Sigmoid colon (tissue), 7 donors: Measurements from ENCODE around the gene STX19. TPM values are rescaled to one million over a fixed set of nuclear protein-coding genes. Genes with fewer than 3 reads are reported as not detected.
A peak's percentile ranks its signal among the peaks of the same experiment; 100 is the strongest.

Experiments used
- DNase-seq: peaks from one replicate; pipeline ENCODE4 v3.0.0-alpha.2; 2019
- H3K27ac ChIP-seq, 4 donors: fragments of 200-600 bp; sonication (generic); one replicate each; pipeline ENCODE4 v1.5.1; 2016 to 2019; ENCODE audit warnings: mild to moderate bottlenecking in 1 of 4
- H3K27me3 ChIP-seq, 3 donors: fragments of 200-600 bp; sonication (generic); one replicate each; pipeline ENCODE4 v1.5.1; 2019; ENCODE audit warnings: mild to moderate bottlenecking in 1 of 3
- H3K36me3 ChIP-seq, 4 donors: fragments of 200-600 bp; sonication (generic); one replicate each; pipeline ENCODE4 v1.5.1; 2016 to 2019
- H3K4me1 ChIP-seq, 4 donors: fragments of 200-600 bp; sonication (generic); one replicate each; pipeline ENCODE4 v1.5.1; 2017 to 2019
- H3K4me3 ChIP-seq, 4 donors: fragments of 200-600 bp; sonication (generic); one replicate each; pipeline ENCODE4 v1.5.1; 2017 to 2019; ENCODE audit warnings: mild to moderate bottlenecking in 2 of 4, moderate library complexity in 1 of 4
- H3K9me3 ChIP-seq, 4 donors: fragments of 200-600 bp in 3 of 4; sonication (generic) in 3 of 4; one replicate each; pipeline versions ENCODE4 v1.5.1 to v1.6.1; 2013 to 2019
- CTCF ChIP-seq, 4 experiments: fragments of 450-650 bp in 3 of 4; fragments of 200-600 bp in 1 of 4; IDR thresholded peaks; one replicate each; pipeline ENCODE4 v1.5.1; 2016 to 2019; ENCODE audit warnings: antibody characterized with exemption in 4 of 4, mild to moderate bottlenecking in 3 of 4, moderate library complexity in 2 of 4
- EP300 ChIP-seq, 4 donors: sonication (generic); formaldehyde crosslinking; IDR thresholded peaks; one replicate each; pipeline ENCODE4 v1.6.1; 2017; ENCODE audit warnings: antibody characterized with exemption in 4 of 4
- POLR2A ChIP-seq, 2 donors: fragments of 450-650 bp; IDR thresholded peaks; one replicate each; pipeline ENCODE4 v1.6.1; 2016; ENCODE audit warnings: antibody characterized with exemption in 2 of 2, mild to moderate bottlenecking in 2 of 2, moderate library complexity in 2 of 2
- POLR2AphosphoS5 ChIP-seq, 4 donors: sonication (generic); formaldehyde crosslinking; IDR thresholded peaks; one replicate each; pipeline ENCODE4 v1.6.1; 2017; ENCODE audit warnings: antibody characterized with exemption in 4 of 4
- WGBS, 2 donors: extraction: QIAGEN DNeasy Blood & Tissue Kit; methylation state at CpG; one replicate each; pipeline ENCODE4 v1.1.7; 2013; 5-methylcytosine and 5-hydroxymethylcytosine counted together
- intact Hi-C: fragments of 100-400 bp; cut with DNase I; formaldehyde crosslinking; loops from one replicate; pipeline ENCODE4 v1.15.1; 2023
- polyA plus RNA-seq, 3 donors: library from polyadenylated mRNA; stranded (reverse); fragments of 200-250 nt; gene quantifications; one replicate each; pipeline ENCODE4 v1.2.3, GENCODE V29; 2013
- total RNA-seq, 4 donors: library from RNA; depleted of rRNA; stranded (reverse); fragments of >200 nt; gene quantifications; one replicate each; pipeline ENCODE4 v1.1.0, GENCODE V29; 2016
- donor health status: healthy with polysubstance abuse.
- donor health status: Bipolar disorder and iron deficiency.
- donor health status: healthy.

The STX19 gene
- total and polyA plus RNA-seq, 7 donors: 13.1 to 49.9 (median 34.2) TPM; not detected in 4

- H3K27ac ChIP-seq: peak overlapping the region in 2 of 4 donors; percentile 89 to 91
- WGBS, 2 donors: 48 to 69% methylated on average over 6 of the region's 6 CpGs
- H3K4me3 ChIP-seq: peak overlapping the region in 1 of 4 donors; percentile 65
Measured at GRCh38 chr3:94064243-94064860, 36.0 kb upstream of the STX19 start.

GRCh38 chr3:94063496-94064119 lies 35.2 kb upstream of the STX19 start:
- WGBS, 2 donors: 42 to 54% methylated on average over 17 of the region's 17 CpGs
- peak overlapping the region; percentile 89 to 93 (median 92) for H3K27ac ChIP-seq
- peaks cover 0 to 29% (median 21%) of the 10 kb centered on the region in 4 donors for H3K4me1 ChIP-seq
- DNase-seq: no peak
- H3K27me3 ChIP-seq: no peaks in the 10 kb centered on the region
- peaks cover 0 to 8% (median 0%) of the 10 kb centered on the region in 4 donors for H3K36me3 ChIP-seq
- no peaks in the 10 kb centered on the region for H3K9me3 ChIP-seq
- TF ChIP-seq POLR2A (IDR thresholded peaks at IDR 0.05) (no peak), EP300 (IDR thresholded peaks at IDR 0.05) (no peak), CTCF (IDR thresholded peaks at IDR 0.05) (no peak), POLR2AphosphoS5 (IDR thresholded peaks at IDR 0.05) (no peak)
- peak overlapping the region; percentile 62 to 72 (median 67) for H3K4me3 ChIP-seq
- intact Hi-C loops: loop anchor here (2.0 kb wide), 2 partner anchors 59 to 83 kb away; partner anchors contain the start of gene ARL13B

More at GRCh38 chr3:94064243-94064860, 36.0 kb upstream of the STX19 start:
- DNase-seq: no peak
- intact Hi-C loops: no loop called here
- Histone ChIP-seq H3K9me3 (no peaks in the 10 kb centered on the region), H3K36me3 (peaks cover 0 to 8% (median 0%) of the 10 kb centered on the region in 4 donors), H3K27me3 (no peaks in the 10 kb centered on the region), H3K4me1 (peaks cover 0 to 29% (median 21%) of the 10 kb centered on the region in 4 donors)
- TF ChIP-seq EP300 (IDR thresholded peaks at IDR 0.05): no peak
- no peak for TF ChIP-seq POLR2AphosphoS5 (IDR thresholded peaks at IDR 0.05)
- no peak for TF ChIP-seq CTCF (IDR thresholded peaks at IDR 0.05)
- TF ChIP-seq POLR2A (IDR thresholded peaks at IDR 0.05): no peak

GRCh38 chr3:94062513-94063404 lies 34.4 kb upstream of the STX19 start, which contains the start of the genes DHFR2 and NSUN3:
DHFR2 (minus strand) TSS chr3:94062916; CDS start chr3:94061511, 1,405 bp downstream.
NSUN3 (plus strand) TSS chr3:94063061; CDS start chr3:94063127, 66 bp downstream.
- intact Hi-C loops: loop anchor here (2.0 kb wide), 2 partner anchors 58 to 82 kb away; partner anchors contain the start of gene ARL13B
- peaks cover 0 to 29% (median 21%) of the 10 kb centered on the region in 4 donors for H3K4me1 ChIP-seq
- 0% methylated on average over 52 of the region's 52 CpGs for WGBS, 2 donors

GRCh38 chr3:94061297-94061696 lies 32.9 kb upstream of the STX19 start:
- H3K4me1 ChIP-seq: peaks cover 0 to 29% (median 21%) of the 10 kb centered on the region in 4 donors

More at GRCh38 chr3:94062513-94063404, 34.4 kb upstream of the STX19 start, which contains the start of the genes DHFR2 and NSUN3:
- Histone ChIP-seq H3K27me3 (no peaks in the 10 kb centered on the region), H3K9me3 (no peaks in the 10 kb centered on the region), H3K36me3 (peaks cover 0 to 7% (median 0%) of the 10 kb centered on the region in 4 donors), H3K4me3 (peak within 1 kb of the TSS; percentile 62 to 72 (median 67)), H3K27ac (peak within 1 kb of the TSS; percentile 89 to 93 (median 92))
- no peak for TF ChIP-seq EP300 (IDR thresholded peaks at IDR 0.05)
- peak in 1 of 2 donors; percentile 14 for TF ChIP-seq POLR2A (IDR thresholded peaks at IDR 0.05)
- peak; percentile 64 to 80 (median 77) for TF ChIP-seq POLR2AphosphoS5 (IDR thresholded peaks at IDR 0.05)
- peak; percentile 96 for DNase-seq

More at GRCh38 chr3:94061297-94061696, 32.9 kb upstream of the STX19 start:
- DNase-seq: no peak
- intact Hi-C loops: no loop called here
- Histone ChIP-seq H3K36me3 (no peaks in the 10 kb centered on the region), H3K4me3 (no peak overlapping the region), H3K27me3 (no peaks in the 10 kb centered on the region), H3K27ac (no peak overlapping the region), H3K9me3 (no peaks in the 10 kb centered on the region)
- WGBS, 2 donors: 97% methylated on average over 13 of the region's 13 CpGs
- TF ChIP-seq POLR2A (IDR thresholded peaks at IDR 0.05): no peak
- peak in 1 of 4 experiments; percentile 9 for TF ChIP-seq CTCF (IDR thresholded peaks at IDR 0.05)
- TF ChIP-seq POLR2AphosphoS5 (IDR thresholded peaks at IDR 0.05): no peak
- no peak for TF ChIP-seq EP300 (IDR thresholded peaks at IDR 0.05)
